ENCODE data around the gene CPEB4. TPM values are rescaled to one million over a fixed set of nuclear protein-coding genes. Genes with fewer than 3 reads are reported as not detected.

CPEB4 gene
- total RNA-seq, 1 experiment from 2014 or later = 8.7 TPM

DNA sequence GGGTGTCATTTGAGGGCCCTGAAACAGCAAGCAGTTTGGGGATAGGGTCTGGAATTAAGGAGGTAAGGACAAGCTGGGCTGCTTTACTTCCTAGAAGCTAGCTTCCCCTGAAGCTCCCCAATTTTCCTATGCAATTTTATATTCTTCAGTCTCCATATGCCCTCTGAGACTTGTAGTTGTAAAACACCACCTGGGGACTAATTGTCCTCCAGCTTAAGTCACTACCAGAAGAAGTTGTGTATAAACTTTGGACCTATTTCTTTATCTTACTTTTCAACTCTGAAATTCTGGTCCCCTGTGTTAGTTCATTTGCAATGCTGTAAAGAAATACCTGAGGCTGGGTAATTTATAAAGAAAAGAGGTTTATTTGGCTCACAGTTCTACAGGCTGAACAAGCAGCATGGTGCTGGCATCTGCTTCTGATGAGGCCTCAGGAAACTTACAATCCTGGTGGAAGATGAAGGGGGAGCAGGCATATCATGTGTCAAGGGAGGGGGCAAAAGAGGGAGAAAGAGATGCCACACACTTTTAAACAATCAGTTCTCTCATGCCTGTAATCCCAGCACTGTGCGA lies 41.1 kb upstream of the CPEB4 start:
- Histone ChIP-seq H2BK15ac (ENCODE audit: low read depth, low read length) (no peak overlapping the region), H2BK20ac (ENCODE audit: low read depth, low read length, poor library complexity, severe bottlenecking) (no peak overlapping the region), H4K5ac (ENCODE audit: insufficient read length, low read depth, low read length) (no peak overlapping the region), H3K27ac (ENCODE audit: insufficient read length, low read depth, low read length) (no peak overlapping the region), H2AK5ac (ENCODE audit: insufficient read length, low read length) (no peak overlapping the region), H4K8ac (replicated peaks; ENCODE audit: insufficient read length, low read depth, low read length) (no peak overlapping the region), H3K9me3 (ENCODE audit: control insufficient read depth, low read depth, low read length) (no peaks in the 10 kb centered on the region), H3T11ph (ENCODE audit: low read length) (no peak overlapping the region), H2BK120ac (ENCODE audit: low read depth, low read length, poor library complexity, severe bottlenecking) (no peak overlapping the region), H3K14ac (ENCODE audit: insufficient read depth, low read length) (no peak overlapping the region), H4K91ac (ENCODE audit: insufficient read length, low read depth, low read length) (no peak overlapping the region), H3K4me2 (ENCODE audit: insufficient read depth, insufficient read length, low read length) (no peak overlapping the region), H3K9ac (ENCODE audit: extremely low read depth, insufficient read length, low read length) (no peak overlapping the region), H3K27me3 (ENCODE audit: insufficient read depth, low read length) (no peaks in the 10 kb centered on the region), H3K4me1 (ENCODE audit: insufficient read depth, low read length) (no peaks in the 10 kb centered on the region), H3K18ac (ENCODE audit: insufficient read length, low read depth, low read length) (no peak overlapping the region), H3K79me1 (ENCODE audit: insufficient read depth, low read depth, low read length, poor library complexity, severe bottlenecking) (no peaks in the 10 kb centered on the region), H2AFZ (ENCODE audit: low read length) (no peak overlapping the region), H3K23ac (ENCODE audit: insufficient read length, low read depth, low read length) (no peak overlapping the region), H4K20me1 (ENCODE audit: control insufficient read depth, insufficient read depth, insufficient read length) (no peaks in the 10 kb centered on the region), H3K56ac (ENCODE audit: insufficient read length, low read depth, low read length) (no peak overlapping the region), H3K4ac (ENCODE audit: low read depth, low read length) (no peak overlapping the region), H3K23me2 (ENCODE audit: insufficient read length, low read depth, low read length, poor library complexity, severe bottlenecking) (no peaks in the 10 kb centered on the region), H3K79me2 (ENCODE audit: insufficient read depth, low read length) (no peaks in the 10 kb centered on the region), H2BK12ac (ENCODE audit: insufficient read length, low read depth, low read length) (no peak overlapping the region), H2BK5ac (ENCODE audit: insufficient read length, low read length) (no peak overlapping the region)
- Mint-ChIP-seq H3K27ac (no peak overlapping the region), H3K4me3 (no peak overlapping the region), H3K27me3 (ENCODE audit: low read depth) (peaks cover 7% of the 10 kb centered on the region), H3K36me3 (ENCODE audit: insufficient read depth in 1 of 3, low read depth in 3 of 3) (peaks cover 0 to 2% (median 0%) of the 10 kb centered on the region in 3 experiments; a peak in 1 of 7 replicates), H3K4me1 (peaks cover 0 to 5% of the 10 kb centered on the region in 2 experiments; a peak in 2 of 4 replicates), H3K9me3 (peaks cover 9 to 18% of the 10 kb centered on the region in 2 experiments; a peak in 4 of 5 replicates)
- TF ChIP-seq CTCF (conservative IDR thresholded peaks at IDR 0.05) = no peak
- DNase-seq = no peak
- WGBS (ENCODE audit: extremely low coverage, insufficient read length, low lambda C conversion rate) = no CpG with 5 or more reads among the region's 1 CpG

Measured in H9 (cell line).